Psoas muscle (tissue), 8 donors: Measurements from ENCODE around the gene FKRP. TPM values are rescaled to one million over a fixed set of nuclear protein-coding genes. Genes with fewer than 3 reads are reported as not detected.

Source experiments
- ATAC-seq, 4 donors: fragments of 200-7000 bp; cut with Tn5 transposase; one replicate each; pipeline ENCODE4 v1.9.1; 2020; ENCODE audit warnings: moderate library complexity in 3 of 4, mild to moderate bottlenecking in 2 of 4
- DNase-seq, 2 donors: peaks; one replicate each; pipeline ENCODE4 v3.0.0-alpha.2; 2020
- H3K27ac ChIP-seq: fragments of 200-600 bp; one replicate; pipeline ENCODE4 v1.8.0; 2022
- H3K27me3 ChIP-seq, 3 donors: fragments of 200-600 bp in 1 of 3; one replicate each; pipeline versions ENCODE4 v1.6.1 to v1.8.0; 2013 to 2022; ENCODE audit warnings: low read length in 2 of 3, mild to moderate bottlenecking in 2 of 3, moderate library complexity in 1 of 3; ENCODE audit not compliant: insufficient read depth in 3 of 3
- H3K36me3 ChIP-seq, 2 donors: fragments of 200-600 bp in 1 of 2; one replicate each; pipeline versions ENCODE4 v1.6.1 to v1.8.0; 2013 to 2022; ENCODE audit warnings: low read depth in 1 of 2, mild to moderate bottlenecking in 1 of 2, moderate library complexity in 1 of 2; ENCODE audit not compliant: insufficient read depth in 1 of 2
- H3K4me1 ChIP-seq: fragments of 200-600 bp; one replicate; pipeline ENCODE4 v1.8.0; 2022
- H3K4me3 ChIP-seq: fragments of 200-600 bp; one replicate; pipeline ENCODE4 v1.8.0; 2022; ENCODE audit warnings: mild to moderate bottlenecking
- H3K9me3 ChIP-seq: fragments of 200-600 bp; one replicate; pipeline ENCODE4 v1.8.0; 2022
- CTCF ChIP-seq: fragments of 200-600 bp; IDR thresholded peaks from one replicate; pipeline ENCODE4 v1.8.0; 2022; ENCODE audit warnings: antibody characterized with exemption
- WGBS, 3 donors: extraction: QIAGEN DNeasy Blood & Tissue Kit; methylation state at CpG; one replicate each; pipeline versions ENCODE4 v1.1.6 to v1.1.7; 2013; 5-methylcytosine and 5-hydroxymethylcytosine counted together
- intact Hi-C, 2 donors: fragments of 100-400 bp; cut with DNase I; formaldehyde crosslinking; loops; one replicate each; pipeline versions ENCODE4 v1.11.0 to v1.14.2; 2022
- polyA plus RNA-seq, 3 donors: library from polyadenylated mRNA; stranded (reverse); fragments of 200-250 nt; gene quantifications; one replicate each; pipeline ENCODE4 v1.2.3, GENCODE V29; 2013
- total RNA-seq, 4 donors: library from RNA; stranded (reverse); fragmentation: NEBNext Ultra II Directional in 2 of 4; extraction: Animal tissue kit (Norgen Biotek cat#: 25700) in 2 of 4; gene quantifications; one replicate each; pipeline versions ENCODE4 v1.2.1 to v1.2.4, GENCODE V29; 2021 to 2023
- donor health status: healthy with polysubstance abuse.
- donor health status: DM: no; HTN: no; CAD: no; lungs with moderate emphysema.
- donor health status: Bipolar disorder and iron deficiency.
- donor health status: healthy.
- donor health status: DM: yes; HTN: yes; CAD: no.
- donor health status: DM: no; HTN: no; CAD: no.
- donor health status: DM: no; HTN: no; CAD: no.
- donor health status: DM: yes; HTN: yes; CAD: no.

Gene FKRP
- total and polyA plus RNA-seq, 7 donors: 11.6 to 24.5 (median 15.0) TPM

- TF ChIP-seq CTCF: no peak
- peaks cover 55% of the 10 kb centered on the region for H3K4me1 ChIP-seq
- no peak for ATAC-seq
- 84 to 88% (median 86%) methylated on average over 12 of the region's 12 CpGs for WGBS, 3 donors
- no peaks in the 10 kb centered on the region for H3K9me3 ChIP-seq
- H3K27ac ChIP-seq: no peak overlapping the region
- no peak for DNase-seq
- peaks cover 0 to 15% of the 10 kb centered on the region in 2 donors for H3K36me3 ChIP-seq
- H3K4me3 ChIP-seq: peak overlapping the region; percentile 99
- intact Hi-C loops: no loop called here
- H3K27me3 ChIP-seq: no peaks in the 10 kb centered on the region
Observed at GRCh38 chr19:46744005-46744691, 1.7 kb upstream of the FKRP start.

GRCh38 chr19:46745030-46745429 lies 827 bp upstream of the FKRP start:
- Histone ChIP-seq H3K4me3 (peak overlapping the region; percentile 99), H3K9me3 (no peaks in the 10 kb centered on the region), H3K27ac (peak overlapping the region; percentile 95), H3K36me3 (peaks cover 0 to 20% of the 10 kb centered on the region in 2 donors), H3K27me3 (no peaks in the 10 kb centered on the region), H3K4me1 (peaks cover 50% of the 10 kb centered on the region)
- TF ChIP-seq CTCF: no peak
- intact Hi-C loops: loop anchor here in 1 of 2 donors (5.0 kb wide), 1 partner anchor 43 kb away; no protein-coding TSS in a partner anchor
- no peak for DNase-seq
- peak in 2 of 4 donors; percentile 8 to 13 for ATAC-seq
- WGBS, 3 donors: 13 to 18% (median 14%) methylated on average over 8 of the region's 8 CpGs

- H3K27ac ChIP-seq: peak within 1 kb of the TSS; percentile 95
- H3K36me3 ChIP-seq: peaks cover 0 to 32% of the 10 kb centered on the region in 2 donors
- H3K9me3 ChIP-seq: no peaks in the 10 kb centered on the region
- ATAC-seq (peak; percentile 67 to 72 (median 72)), DNase-seq (peak; percentile 68 to 75)
- peaks cover 39% of the 10 kb centered on the region for H3K4me1 ChIP-seq
- no peaks in the 10 kb centered on the region for H3K27me3 ChIP-seq
- 1 to 5% (median 1%) methylated on average over 22 to 74 of the region's 74 CpGs for WGBS, 3 donors
- TF ChIP-seq CTCF: no peak
- intact Hi-C loops: loop anchor here in 1 of 2 donors (5.0 kb wide), 1 partner anchor 44 kb away; no protein-coding TSS in a partner anchor
- H3K4me3 ChIP-seq: peak within 1 kb of the TSS; percentile 99
Observed at GRCh38 chr19:46746281-46747057, 612 bp downstream of the FKRP start, which contains the start of gene STRN4. TSS of gene STRN4 (minus strand) at chr19:46746450. CDS start at chr19:46746430, 20 bp downstream.

- Histone ChIP-seq H3K9me3 (no peaks in the 10 kb centered on the region), H3K36me3 (peaks cover 0 to 46% of the 10 kb centered on the region in 2 donors), H3K27ac (no peak overlapping the region), H3K4me1 (peaks cover 23% of the 10 kb centered on the region), H3K27me3 (no peaks in the 10 kb centered on the region), H3K4me3 (no peak overlapping the region)
- peak; percentile 74 to 82 for DNase-seq
- intact Hi-C loops: loop anchor here in 1 of 2 donors (5.0 kb wide), 1 partner anchor 46 kb away; no protein-coding TSS in a partner anchor
- no peak for ATAC-seq
- 82 to 87% (median 85%) methylated on average over 21 of the region's 21 CpGs for whole genome bisulfite sequencing, 3 donors
- peak; percentile 66 for TF ChIP-seq CTCF
Observed at GRCh38 chr19:46748325-46749109, 2.7 kb downstream of the FKRP start.
